Measurements from ENCODE around the gene PCCA.
"Not testable (repeated sequence)": the region's sequence is repeated elsewhere in the genome, so short reads cannot be mapped to it uniquely, and the experiment has no call there.

PCCA gene

DNA sequence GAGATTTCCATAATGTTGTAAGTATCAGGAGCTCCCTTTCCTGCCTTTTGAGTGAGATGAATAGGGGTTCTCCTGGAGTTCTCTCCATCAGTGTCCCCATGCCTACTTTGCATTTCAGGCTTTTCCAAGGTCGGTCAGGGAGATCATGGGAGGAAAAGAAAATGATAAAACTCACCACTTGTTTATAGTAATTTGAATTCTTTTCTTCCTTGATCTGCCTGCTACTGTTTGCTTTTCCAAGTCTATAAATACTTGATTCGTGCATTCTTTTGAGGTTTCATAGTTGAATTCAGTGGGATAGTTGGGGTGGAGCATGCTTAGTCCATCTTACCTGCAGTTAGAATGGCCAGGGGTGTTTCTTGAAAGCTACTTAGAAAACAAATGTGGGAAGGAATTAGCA lies 51.5 kb downstream of the PCCA start:
- TF ChIP-seq, protein P1, sequence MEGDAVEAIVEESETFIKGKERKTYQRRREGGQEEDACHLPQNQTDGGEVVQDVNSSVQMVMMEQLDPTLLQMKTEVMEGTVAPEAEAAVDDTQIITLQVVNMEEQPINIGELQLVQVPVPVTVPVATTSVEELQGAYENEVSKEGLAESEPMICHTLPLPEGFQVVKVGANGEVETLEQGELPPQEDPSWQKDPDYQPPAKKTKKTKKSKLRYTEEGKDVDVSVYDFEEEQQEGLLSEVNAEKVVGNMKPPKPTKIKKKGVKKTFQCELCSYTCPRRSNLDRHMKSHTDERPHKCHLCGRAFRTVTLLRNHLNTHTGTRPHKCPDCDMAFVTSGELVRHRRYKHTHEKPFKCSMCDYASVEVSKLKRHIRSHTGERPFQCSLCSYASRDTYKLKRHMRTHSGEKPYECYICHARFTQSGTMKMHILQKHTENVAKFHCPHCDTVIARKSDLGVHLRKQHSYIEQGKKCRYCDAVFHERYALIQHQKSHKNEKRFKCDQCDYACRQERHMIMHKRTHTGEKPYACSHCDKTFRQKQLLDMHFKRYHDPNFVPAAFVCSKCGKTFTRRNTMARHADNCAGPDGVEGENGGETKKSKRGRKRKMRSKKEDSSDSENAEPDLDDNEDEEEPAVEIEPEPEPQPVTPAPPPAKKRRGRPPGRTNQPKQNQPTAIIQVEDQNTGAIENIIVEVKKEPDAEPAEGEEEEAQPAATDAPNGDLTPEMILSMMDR (IDR thresholded peaks at IDR 0.05; ENCODE audit: low read depth, low read length, missing control alignments): no peak
- no peak overlapping the region for H3K4me3 ChIP-seq (ENCODE audit: low read depth, low read length)
- no peak for DNase-seq (ENCODE audit: low read depth)

DNA sequence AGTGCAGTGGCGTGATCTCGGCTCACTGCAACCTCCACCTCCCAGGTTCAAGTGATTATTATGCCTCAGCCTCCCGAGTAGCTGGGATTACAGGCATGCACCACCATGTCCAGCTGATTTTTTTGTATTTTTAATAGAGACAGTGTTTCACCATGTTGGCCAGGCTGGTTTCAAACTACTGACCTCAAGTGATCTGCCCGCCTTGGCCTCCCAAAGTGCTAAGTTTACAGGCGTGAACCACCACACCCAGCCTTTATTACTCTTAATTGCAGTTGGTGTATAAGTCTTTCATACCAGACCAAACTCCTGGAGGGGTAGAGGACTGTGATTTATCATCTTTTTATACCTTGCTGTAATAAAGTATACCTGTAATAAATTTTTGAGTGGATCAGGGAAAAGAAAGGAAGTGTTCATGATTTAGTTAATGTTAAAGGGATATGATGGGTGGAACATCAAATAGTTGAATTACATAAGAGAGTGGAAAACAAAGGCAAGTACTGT lies 52.6 kb downstream of the PCCA start:
- not testable (repeated sequence) for DNase-seq (ENCODE audit: low read depth); H3K4me3 ChIP-seq (ENCODE audit: low read depth, low read length)

DNA sequence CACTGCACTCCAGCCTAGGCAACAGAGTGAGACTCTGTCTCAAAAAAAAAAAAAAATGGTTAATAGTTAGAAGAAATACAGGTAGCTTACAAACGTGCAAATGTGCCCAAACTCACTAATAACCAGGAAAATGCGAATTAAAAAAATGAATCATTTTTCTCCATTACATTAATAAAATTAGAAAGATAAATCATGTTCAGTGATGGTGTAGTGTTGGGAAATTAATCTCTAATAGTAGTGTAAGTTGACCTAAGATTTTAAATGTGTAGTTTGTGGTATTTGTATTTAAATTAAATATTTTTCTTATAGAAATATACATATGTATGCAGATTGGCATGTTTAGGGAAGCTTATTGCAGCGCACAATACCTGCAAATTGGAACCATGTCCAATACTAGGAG lies 57.6 kb downstream of the PCCA start:
- no peak overlapping the region for H3K4me3 ChIP-seq (ENCODE audit: low read depth, low read length)
- DNase-seq (ENCODE audit: low read depth): no peak
- TF ChIP-seq, protein P1 (IDR thresholded peaks at IDR 0.05; ENCODE audit: low read depth, low read length, missing control alignments): no peak

DNA sequence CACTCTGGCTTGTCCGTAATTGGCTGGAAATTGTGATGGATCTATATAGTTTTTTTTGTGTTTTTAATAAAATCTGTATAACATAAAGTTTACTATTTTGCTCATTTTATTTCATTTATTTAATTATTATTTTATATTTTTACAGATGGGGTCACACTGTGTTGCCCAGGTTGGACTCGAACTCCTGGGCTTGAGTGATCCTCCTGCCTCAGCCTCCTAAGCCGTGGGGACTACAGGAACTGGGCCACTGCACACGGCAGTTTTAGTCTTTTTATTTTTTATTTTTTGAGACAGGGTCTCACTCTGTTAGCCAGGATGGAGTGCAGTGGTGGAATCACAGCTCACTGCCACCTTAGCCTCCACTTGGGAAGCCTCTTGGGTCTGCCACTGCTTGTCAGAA lies 58.9 kb downstream of the PCCA start:
- TF ChIP-seq, protein P1 (IDR thresholded peaks at IDR 0.05; ENCODE audit: low read depth, low read length, missing control alignments): no peak

DNA sequence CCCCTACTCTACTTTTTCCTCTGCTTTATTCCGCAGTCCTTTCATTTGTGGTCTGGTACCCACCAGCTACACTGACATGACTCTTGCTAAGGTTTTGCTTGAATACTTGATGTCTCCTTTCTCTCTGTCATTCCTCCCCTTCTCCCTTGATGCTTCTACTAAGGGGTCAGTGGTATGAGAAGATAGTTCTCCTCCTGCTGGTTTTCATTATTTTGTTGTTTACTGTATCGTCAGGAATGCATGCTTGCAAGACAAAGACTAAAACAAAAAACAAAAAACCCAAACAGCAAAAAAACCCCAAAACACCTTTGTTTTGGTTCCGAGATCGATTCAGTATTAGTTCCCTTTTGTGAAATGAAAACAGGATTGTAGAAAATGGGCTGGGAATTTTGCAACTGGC lies 59.5 kb downstream of the PCCA start:
- no peak overlapping the region for H3K4me3 ChIP-seq (ENCODE audit: low read depth, low read length)
- DNase-seq (ENCODE audit: low read depth): no peak
- TF ChIP-seq, protein P1 (IDR thresholded peaks at IDR 0.05; ENCODE audit: low read depth, low read length, missing control alignments): no peak

More for the DNA sequence above, 58.9 kb downstream of the PCCA start:
- DNase-seq (ENCODE audit: low read depth): no peak
- no peak overlapping the region for H3K4me3 ChIP-seq (ENCODE audit: low read depth, low read length)

DNA sequence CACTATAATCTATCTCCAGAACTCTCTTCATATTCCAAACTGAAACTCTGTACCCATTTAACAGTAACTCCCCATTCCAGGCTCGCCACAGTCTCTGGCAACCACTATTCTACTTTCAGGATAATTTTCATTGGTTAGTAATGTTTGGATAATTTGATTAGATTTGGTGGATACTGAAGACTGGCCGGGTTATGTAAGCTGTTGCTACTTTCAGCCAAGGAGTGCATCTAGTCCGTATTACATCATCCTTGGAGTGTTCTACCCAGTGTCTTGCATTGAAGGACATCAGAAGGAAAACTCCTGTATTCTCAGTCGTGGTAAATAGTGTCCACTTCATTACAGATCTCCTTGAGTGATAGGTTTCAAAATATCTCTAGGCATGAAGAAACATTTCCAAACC lies 60.5 kb downstream of the PCCA start:
- TF ChIP-seq, protein P1 (IDR thresholded peaks at IDR 0.05; ENCODE audit: low read depth, low read length, missing control alignments): no peak
- no peak for DNase-seq (ENCODE audit: low read depth)
- no peak overlapping the region for H3K4me3 ChIP-seq (ENCODE audit: low read depth, low read length)

DNA sequence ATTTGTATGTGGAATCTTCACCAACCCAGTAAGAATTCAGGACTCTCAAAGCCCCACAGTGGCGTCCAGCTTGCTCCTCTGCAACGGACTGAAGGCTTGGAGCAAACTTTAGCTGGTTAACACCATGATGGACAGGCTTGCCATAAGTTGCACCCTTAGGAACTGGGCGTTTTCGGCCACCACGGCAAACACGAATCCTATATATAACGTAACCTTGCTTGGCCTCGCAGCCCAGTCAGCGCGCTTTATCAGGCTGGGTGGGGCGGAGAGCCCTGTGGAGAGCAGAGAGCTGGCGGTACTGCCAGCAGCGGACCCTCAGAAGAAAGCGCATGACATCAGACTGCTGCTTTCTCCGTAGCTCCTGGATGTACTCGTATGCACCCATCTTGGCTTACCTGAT lies 61.8 kb downstream of the PCCA start:
- not testable (repeated sequence) for DNase-seq (ENCODE audit: low read depth); H3K4me3 ChIP-seq (ENCODE audit: low read depth, low read length)

DNA sequence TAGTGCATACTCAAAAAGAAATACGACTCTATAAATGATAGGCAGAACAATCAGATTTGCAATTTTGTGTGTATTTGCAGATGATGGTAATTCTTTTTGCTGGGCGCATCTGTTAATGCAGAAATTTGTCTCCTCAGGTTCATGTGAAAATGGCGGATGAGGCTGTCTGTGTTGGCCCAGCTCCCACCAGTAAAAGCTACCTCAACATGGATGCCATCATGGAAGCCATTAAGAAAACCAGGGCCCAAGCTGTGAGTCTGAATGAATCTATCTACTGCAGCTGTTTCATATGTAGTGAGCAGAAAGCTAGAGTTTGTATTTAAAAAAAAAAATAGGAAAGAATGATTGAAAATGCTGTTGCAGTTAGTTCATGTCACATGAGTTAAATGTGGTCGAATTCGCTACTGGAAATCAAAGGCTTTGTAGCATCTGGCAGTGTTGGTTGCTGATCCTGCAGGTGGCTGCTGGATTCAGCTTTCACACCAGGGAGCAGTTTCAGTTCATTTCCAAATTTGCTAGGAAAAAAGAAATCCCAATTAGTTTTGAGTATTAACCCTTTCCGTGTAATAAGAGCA lies 66.0 kb downstream of the PCCA start:
- TF ChIP-seq, protein P1 (IDR thresholded peaks at IDR 0.05; ENCODE audit: low read depth, low read length, missing control alignments): no peak
- H3K4me3 ChIP-seq (ENCODE audit: low read depth, low read length): no peak overlapping the region
- no peak for DNase-seq (ENCODE audit: low read depth)

All from GM12864 (cell line).